Activated T-cell treated with anti-CD3 and anti-CD28 coated beads for 24 hours (primary cell): ENCODE results near the gene LRIT2.
A peak's percentile ranks its signal among the peaks of the same experiment; 100 is the strongest.

ENCODE experiments used
- DNase-seq: peaks from one replicate; pipeline ENCODE4 v3.0.0-alpha.2; 2020; ENCODE audit warnings: low read depth

The LRIT2 gene, protein sequence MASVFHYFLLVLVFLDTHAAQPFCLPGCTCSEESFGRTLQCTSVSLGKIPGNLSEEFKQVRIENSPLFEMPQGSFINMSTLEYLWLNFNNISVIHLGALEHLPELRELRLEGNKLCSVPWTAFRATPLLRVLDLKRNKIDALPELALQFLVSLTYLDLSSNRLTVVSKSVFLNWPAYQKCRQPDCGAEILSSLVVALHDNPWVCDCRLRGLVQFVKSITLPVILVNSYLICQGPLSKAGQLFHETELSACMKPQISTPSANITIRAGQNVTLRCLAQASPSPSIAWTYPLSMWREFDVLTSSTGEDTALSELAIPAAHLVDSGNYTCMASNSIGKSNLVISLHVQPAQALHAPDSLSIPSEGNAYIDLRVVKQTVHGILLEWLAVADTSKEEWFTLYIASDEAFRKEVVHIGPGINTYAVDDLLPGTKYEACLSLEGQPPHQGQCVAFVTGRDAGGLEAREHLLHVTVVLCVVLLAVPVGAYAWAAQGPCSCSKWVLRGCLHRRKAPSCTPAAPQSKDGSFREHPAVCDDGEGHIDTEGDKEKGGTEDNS

DNA sequence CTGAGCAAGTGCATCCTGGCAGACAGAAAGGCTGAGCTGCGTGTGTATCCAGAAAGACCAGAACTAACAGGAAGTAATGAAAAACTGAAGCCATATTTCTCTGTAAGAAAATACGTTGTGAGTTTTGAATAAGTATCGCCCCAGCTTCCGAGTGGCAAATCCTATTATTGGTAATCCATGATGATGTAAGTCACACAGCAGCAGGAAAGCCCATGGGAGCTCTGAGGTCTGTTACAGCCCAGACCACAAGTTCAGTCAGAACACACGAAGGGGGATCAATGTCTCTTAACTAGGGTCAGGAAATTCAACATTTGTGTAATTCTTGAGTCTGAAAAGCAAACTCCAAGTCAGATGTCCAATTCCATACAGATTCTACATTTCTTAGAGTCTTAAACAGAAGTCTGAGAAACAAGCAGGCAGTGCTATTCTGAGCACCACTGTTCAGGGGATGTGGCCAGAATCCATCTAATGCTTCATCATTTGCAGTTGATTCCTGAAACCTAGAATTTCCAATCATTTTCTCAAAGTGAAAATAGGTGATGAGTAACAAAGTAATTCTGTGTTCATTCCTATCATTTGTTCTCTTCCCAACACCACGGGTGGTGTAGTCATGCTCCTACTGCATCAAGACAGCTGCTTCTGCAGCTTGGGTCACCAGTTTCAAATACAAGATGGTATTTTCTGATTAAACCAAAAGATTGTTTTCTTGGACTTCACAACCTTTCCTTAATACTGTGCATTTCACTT, at the start of gene LRIT2:
TSS of gene LRIT2 (minus strand) at position 118 of the 747 bp plus-strand sequence. CDS start at position 94, 24 bp downstream.
- DNase-seq = no peak

DNA sequence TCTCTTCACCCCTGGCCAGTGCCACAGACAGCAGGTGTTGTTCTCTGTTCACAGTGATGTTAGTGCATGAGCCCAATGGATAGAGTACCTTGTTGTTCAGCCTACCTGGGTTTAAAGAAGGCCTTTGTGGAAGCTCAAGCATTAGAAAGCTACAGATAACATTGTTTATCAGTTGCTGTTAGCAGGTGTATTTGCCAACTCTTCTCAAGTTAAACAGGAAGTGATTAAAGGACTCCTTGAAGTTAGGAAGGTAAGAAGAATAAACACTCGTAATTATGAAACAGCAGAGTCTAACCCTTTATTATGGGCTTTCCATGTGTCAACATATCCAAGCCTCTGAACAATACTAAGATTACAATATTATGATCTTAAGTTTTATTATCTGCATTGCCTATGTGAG, 45.4 kb upstream of the LRIT2 start:
- DNase-seq = no peak

DNA sequence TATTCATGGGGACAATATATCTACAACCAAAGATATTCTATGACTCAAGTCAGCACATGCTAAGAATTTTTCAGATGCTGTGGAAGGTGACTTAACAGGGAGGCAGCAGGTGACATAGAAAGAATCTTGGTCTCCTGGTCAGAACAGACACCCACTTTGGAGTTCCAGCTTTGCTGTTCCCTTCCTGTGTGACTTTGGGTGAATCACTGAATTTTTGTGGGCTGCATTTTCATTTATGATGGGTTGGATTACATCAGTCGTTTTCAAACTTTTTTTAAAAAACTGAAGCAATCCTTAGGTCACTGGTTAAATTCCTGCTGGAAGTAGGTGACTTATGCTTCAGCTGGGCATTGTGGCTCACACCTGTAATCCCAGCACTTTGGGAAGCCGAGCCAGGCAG, 44.4 kb upstream of the LRIT2 start:
- DNase-seq = no peak

DNA sequence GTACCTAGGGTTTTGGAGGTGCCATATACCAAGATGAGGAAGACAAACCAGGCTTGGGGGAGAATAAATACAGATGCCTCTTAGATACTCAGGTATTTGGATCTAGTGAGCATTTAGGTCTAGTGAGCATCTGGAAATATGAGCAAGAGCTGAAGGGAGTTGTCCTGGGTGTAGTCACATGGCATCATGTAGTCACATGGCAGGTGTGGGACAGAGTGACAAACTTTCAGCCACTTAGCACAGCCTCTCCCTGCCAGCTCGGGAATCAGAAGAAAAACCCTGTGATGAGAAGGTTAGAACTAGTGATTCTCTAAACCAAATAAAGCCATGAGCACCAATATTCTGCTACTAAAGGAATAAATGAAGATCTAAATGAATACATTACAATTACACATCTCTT, 43.8 kb upstream of the LRIT2 start:
- no peak for DNase-seq

DNA sequence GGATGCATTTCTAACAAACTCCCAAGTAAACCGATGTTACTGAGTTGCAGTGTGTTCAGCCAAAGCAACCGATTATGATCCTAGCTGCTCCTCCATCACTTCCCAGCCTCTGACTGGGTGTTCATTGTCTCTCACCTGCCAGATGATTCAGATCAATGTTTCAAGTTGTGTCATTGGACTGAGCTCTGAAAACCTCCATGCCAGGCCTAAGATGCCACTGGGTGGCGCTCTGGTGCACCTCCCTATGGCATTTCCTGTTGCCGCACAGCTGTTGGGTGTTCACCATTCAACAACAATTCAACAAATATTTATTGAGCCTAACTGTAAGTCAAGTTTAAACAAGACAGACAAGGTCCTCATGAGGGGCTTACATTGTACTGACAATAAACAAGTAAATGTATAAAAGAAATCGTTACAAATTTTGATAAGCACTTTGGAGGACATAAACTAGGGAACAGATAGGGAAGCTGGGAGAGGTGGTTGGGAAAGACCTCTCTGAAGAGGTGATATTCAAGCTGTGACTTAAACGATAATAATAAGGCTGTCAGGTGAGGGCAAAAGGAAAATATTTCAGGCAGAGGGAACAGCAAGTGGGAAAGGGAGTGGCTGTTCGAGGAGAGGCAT, 42.3 kb upstream of the LRIT2 start:
- peak; percentile 61 for DNase-seq

DNA sequence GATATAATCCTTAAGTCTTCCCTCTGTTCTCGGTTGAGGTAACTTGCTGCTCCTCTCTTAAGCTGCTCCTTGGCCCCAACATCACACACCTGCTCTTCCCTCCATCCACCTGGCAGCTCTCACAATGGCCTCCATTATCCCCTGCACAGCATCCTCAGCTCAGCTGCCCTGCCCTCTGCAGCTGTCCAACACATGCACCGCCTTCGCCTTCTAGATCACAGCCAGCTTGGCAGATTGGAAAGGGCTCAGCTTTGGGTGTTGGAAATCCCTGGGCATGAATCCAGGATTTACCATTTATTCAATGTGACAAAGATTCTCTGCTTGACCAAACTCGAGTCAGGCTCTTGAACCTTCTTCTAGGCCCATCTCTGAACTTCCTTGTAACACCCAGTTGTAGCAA, 40.1 kb upstream of the LRIT2 start:
- DNase-seq = no peak

DNA sequence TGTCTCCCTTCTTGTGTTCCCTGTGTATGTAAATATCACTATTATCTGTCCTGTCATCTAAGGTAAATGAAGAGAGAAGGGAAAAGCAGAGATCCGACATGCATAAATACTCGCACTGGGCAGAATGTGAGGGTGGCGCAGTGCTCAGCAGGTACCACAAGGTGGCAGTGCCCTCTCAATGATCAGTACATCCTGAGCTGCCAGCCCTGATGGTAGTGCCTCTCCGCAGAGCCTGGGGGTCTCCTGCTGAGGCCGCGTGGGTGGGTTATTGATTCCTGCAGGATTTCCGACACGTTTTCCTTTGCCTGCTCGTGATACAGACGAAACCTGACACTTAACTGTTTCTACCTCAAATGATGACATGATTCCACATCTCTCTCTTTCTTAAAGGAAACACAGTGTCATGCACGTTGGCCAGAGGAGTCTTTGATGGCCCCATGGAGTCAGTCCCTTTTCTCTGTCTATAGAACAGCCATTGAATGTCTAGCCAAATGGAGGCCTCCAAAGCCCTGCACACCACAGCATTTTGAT, 39.3 kb upstream of the LRIT2 start:
- DNase-seq = peak; percentile 63

DNA sequence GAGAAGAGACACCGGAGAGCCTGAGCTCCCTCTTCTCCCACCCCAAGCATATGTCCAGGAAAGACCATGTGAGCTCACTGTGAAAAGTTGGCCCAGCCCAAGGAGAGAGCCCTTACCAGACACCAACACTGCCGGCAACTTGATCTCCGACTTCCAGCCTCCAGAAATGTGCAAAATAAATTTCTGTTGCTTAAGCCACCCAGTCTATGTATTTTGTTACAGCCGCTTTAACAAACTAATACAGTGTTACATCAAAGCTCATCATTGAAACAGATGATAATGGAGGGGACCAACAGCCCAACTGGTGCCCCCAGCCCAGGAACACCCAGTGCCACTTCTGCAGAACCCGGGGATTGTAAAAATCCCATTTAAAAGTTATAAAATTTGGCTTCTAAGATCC, 38.4 kb upstream of the LRIT2 start:
- DNase-seq = no peak

DNA sequence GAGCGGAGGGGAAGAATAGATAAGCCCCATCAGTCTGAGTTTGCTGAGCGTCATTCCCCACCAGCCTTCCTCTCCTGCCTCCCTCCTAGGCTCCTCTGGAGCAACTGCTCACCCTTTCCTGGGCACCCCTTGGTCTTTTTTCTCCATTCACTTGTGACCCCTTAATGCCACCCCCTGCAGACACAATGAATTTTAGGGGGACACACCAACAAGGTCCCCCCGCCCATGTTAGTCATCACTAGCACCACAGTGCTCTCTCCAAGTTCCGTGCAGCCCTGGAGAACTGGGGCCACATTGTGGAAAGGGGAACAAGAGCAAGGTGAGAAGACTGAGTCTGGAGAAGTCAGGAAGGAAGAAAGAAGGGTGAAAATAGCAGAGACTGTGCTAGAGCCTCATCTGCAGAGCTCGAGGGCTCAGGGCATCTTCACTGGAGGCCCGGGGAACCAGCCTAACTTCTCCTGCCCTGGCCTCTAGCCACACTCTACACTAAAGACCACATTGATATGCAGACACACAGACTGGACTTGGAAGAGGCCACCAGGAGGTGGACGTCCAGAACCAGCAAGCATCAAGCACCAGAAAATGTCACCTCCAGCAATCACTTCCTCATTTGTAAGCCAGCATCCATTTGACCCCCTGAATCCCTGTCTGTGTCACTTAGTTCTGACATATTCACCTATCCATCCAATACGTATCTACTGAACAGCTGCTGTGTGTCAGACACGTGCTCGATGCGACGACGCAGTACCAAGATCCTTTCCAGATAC, 37.0 kb upstream of the LRIT2 start:
- no peak for DNase-seq

DNA sequence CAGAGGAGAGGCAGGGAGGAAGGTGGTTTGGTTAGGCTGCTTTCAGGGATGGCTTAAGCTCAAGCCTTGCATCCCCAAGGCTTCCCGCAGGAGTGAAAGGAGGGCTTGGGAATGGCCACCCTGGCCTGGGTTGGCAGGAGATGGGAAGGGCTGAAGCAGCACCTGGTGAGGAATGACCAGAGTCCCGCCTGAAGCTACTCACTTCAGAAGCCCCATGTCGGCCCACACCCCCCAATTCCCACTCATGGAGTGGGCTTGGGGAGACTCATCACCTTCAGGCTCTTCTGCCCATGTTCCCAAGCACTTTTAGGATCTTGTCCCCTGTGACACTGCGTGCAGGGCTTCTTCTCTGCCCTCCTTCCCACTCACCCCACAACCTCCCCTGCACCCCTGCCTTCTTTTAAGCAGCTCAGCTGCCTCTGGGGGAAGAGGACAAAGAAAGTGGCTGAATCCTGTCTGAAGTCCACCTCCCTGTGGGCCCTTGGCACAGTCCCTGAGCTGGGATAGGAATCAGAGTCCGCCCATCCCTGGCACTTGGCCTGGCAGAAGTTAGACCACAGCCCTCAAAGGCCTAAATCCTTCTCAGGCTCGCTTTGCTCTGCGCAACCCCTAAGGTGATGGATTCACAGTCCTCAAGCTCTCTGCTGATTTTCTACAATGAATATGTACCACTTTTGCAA, 36.0 kb upstream of the LRIT2 start:
- no peak for DNase-seq

DNA sequence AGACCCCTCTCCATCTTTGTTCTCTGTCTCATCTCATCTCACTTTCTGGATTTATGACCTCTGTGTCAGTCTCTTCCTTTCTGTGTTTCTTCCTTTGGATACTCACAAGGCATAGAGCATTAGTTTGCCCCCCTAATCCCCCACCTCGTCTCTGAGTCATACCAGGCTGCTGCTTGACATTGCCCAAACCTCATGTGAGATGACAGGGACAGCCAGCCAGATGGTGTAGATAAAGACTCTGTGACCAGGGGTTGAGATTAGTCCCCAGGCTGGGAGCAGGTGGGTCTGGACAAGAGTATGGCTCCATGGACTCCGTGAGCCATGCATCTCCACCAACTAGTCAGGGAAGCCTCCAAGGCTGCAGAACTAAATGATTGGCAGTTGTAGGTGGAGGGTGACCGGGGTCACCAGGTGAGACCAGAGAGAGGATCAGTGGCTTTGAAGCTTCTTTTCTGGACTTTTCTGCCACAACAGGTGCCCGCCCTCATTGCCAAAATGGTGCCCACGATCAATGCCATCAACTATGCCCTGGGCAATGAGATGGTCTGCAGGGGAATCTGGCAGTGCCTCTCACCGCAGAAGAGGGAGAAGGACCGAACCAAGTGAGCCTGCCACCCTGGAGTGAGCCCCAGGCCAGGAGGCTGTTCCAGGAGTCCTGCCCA, 32.8 kb upstream of the LRIT2 start:
- no peak for DNase-seq

DNA sequence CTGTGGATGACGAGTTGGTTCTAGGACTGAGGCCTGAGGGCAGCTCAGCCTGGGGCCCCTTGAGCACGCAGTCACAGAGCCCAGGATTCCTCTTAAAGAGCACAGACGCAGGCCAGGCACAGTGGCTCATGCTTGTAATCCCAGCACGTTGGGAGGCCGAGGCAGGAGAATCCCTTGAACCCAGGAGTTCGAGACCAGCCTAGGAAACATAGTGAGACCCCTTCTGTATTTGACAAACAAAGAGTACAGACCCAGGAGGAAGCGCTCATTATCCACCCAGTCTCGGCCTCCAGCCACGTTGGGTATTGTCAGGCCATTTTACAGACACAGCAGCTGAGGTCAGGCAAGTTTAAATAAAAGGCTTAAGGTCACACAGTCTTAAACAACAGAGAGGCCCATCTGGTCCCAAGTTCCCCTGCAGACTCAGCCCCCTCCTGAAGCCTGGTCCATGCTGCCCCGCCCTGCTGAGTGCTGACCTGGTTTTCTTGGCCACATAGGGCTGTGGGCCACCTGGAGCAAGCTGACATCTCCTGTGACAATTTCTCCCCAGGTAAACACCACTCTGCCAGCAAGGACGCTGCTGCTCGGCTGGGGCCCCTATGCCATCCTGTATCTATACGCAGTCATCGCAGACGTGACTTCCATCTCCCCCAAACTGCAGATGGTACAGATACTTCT, 32.1 kb upstream of the LRIT2 start:
- no peak for DNase-seq

DNA sequence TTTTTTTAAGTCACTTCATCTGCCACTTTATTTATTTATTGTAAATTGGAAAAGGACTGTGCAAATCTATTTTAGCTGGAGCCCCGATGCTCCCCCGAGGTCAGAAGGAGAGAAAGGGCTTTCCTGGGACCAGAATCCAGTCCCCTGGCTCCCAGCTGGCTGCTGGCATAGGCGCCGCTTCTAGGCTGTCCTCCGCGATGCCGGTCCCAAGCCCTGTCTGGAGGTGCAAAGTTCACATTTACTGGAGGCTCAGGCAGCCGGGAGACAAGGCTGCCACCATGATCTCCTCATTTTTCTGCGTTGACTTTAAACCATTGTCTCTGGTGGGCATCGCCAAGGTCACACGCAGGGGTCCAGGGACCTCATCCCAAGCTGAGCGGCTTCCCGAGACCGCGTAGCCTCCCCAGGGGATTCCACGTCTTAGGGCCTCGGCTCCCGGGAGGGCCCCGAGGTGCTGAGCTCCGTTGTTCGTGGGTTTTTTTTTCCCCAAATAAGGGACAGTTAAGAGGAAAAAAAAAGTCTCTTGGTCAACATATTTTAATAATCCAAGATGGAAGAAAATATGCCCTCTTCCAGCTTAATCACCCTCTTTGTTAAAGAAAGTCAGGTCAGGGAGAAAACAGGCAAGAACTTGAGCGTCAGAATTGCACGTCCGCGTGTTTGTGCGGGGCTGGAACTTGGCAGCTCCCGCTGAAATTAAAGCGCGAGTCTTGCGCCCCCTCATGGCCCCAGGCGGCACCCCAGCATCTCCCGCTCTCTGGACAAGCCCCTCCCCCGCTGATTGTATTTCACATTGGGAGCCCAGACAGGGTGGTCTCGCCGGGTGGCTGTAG, 31.4 kb upstream of the LRIT2 start:
- peak; percentile 20 for DNase-seq

DNA sequence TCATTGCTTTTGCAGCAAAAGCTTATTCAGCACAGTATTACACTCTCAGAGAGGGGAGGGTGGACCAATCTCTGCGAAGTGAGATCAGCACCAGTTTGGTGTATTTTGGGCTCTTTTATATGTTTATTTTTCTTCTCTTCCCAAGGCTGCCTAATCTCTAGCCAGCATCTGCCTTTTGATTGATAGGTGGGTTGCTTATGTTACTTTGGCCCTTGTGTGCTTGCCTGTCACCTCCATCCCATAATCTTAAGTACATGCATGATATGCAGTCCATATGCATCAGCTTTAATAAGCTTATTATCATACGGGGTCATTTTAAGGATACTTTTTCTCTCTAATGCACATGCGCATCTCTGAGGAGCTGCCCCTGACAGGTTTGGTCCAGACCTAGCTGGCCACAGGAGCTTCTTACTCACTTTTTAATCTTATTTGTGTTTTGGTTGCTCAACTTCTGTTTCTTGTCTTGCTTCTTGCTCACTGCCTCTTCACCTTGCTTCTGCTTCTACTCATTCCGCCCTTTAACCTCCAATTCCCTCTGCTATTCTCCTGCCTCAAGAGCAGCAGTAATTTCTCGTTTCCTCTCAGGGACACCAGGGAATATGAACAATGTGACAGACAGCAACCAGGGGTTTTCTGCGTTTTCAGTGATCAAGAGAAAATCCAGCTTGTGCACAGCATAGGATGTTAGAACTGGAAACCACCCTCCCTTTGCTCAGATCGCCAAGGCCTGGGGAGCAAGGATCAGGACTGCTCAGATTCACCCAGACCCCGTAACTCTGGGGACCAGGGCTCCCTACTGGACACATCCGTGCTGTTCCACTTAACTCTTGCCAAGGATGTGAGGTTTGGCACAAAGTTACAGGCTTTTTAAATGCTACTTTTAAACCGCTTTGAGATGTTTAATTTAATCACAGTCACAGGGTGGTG, 29.5 kb upstream of the LRIT2 start:
- DNase-seq = no peak

DNA sequence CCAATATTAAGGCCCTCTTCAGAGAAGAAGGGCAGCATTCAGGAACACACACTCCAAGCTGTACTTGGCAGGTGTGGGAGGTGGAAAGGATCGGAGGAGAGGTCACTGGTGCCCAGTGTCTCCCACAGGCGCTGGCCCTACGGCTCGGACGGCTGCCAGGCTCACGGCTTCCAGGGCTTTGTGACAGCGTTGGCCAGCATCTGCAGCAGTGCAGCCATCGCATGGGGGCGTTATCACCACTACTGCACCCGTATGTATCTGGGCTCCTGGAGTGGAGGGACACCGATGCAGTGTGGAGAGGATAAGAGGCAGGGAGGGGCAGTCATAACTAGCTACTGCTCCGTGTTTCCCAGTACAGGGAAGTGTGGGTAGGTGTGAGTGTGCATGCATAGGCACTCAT, 23.4 kb upstream of the LRIT2 start:
- DNase-seq = no peak

DNA sequence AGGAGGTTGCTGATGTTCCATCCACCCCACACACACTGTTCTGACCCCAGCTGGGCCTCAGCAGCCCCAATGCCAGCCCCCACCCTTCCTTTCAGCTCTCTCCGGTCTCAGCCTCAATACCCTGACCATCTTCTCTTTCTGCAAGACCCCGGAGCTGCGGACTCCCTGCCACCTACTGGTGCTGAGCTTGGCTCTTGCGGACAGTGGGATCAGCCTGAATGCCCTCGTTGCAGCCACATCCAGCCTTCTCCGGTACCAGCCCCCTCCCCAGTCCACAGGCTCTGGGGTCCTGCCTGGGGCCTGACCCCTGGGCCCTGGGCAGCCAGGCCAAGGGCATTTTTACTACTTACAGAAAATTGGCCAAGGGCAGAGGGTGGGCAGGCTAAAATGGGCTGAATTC, 22.2 kb upstream of the LRIT2 start:
- no peak for DNase-seq

DNA sequence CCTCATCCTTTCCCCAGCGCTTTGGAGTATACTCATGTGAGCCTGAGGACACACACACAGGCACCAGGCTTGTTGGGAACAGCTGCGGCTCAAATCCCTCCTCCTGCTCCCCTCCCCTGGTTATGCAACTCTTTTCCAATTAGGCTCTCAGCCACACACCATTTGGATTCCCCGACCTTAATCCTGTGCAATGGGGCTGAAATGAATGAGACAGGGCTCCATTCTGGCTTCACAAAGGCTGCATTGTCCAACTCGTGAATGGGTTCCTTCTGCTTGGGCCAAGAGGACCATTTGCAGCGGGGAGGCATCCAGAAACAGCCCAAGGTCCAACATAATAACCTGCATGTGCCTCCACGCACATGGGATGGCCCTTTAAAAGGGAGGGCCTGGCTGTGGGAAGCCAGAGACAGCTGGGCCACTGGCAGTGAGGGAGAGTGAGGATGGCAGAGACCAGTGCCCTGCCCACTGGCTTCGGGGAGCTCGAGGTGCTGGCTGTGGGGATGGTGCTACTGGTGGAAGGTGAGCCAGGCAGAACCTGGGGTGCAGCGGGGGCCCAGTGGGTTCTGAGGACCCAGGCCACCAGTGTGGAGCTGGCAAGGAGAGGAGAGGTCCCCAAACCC, 19.4 kb upstream of the LRIT2 start, which contains the start of gene RGR:
TSS of gene RGR (plus strand) at position 403 of the 620 bp plus-strand sequence. CDS start at position 441, 38 bp downstream.
- no peak for DNase-seq
